C4-2B (cell line): Measurements from ENCODE around the gene POGK.
"Not testable (repeated sequence)": the region's sequence is repeated elsewhere in the genome, so short reads cannot be mapped to it uniquely, and the experiment has no call there.

Experiments
- H3K27ac ChIP-seq: fragments of 450-650 bp; 2 replicates; pipeline ENCODE4 v1.5.1; 2017
- CTCF ChIP-seq: fragments of 450-650 bp; conservative IDR thresholded peaks from 2 replicates; pipeline ENCODE4 v1.5.1; 2017; ENCODE audit warnings: mild to moderate bottlenecking
- ZFX ChIP-seq: fragments of 450-650 bp; IDR thresholded peaks from 2 replicates; pipeline ENCODE4 v1.6.1; 2017

The POGK gene

GRCh38 chr1:166874464-166874863, 35.2 kb downstream of the POGK start:
- TF ChIP-seq CTCF (no peak), ZFX (no peak)
- H3K27ac ChIP-seq = no peak overlapping the region

- TF ChIP-seq ZFX (no peak), CTCF (no peak)
Measured at GRCh38 chr1:166875302-166875733, 36.0 kb downstream of the POGK start.

GRCh38 chr1:166875734-166876539, 36.7 kb downstream of the POGK start, which contains the start of gene TADA1:
Gene TADA1, minus strand, starts transcription at chr1:166876264. Its CDS starts 31 bp downstream, at chr1:166876233.
- TF ChIP-seq CTCF (no peak), ZFX (peak; percentile 99)
- peak within 1 kb of the TSS; percentile 97 for H3K27ac ChIP-seq

More at GRCh38 chr1:166875302-166875733, 36.0 kb downstream of the POGK start:
- peak overlapping the region; percentile 97 for H3K27ac ChIP-seq

GRCh38 chr1:166876540-166876838, 37.2 kb downstream of the POGK start:
- TF ChIP-seq ZFX (no peak), CTCF (peak; percentile 44)
- peak overlapping the region; percentile 97 for H3K27ac ChIP-seq

- not testable (repeated sequence) for H3K27ac ChIP-seq
Measured at GRCh38 chr1:166878173-166878917, 39.1 kb downstream of the POGK start.

- TF ChIP-seq ZFX (no peak), CTCF (no peak)
- no peak overlapping the region for H3K27ac ChIP-seq
Measured at GRCh38 chr1:166882893-166883292, 43.6 kb downstream of the POGK start.

GRCh38 chr1:166884040-166884642, 44.9 kb downstream of the POGK start:
- TF ChIP-seq ZFX (no peak), CTCF (no peak)
- H3K27ac ChIP-seq = no peak overlapping the region
